Breast epithelium (tissue), 4 donors: ENCODE results near the gene ASB18. TPM values are rescaled to one million over a fixed set of nuclear protein-coding genes. Genes with fewer than 3 reads are reported as not detected.
A peak's percentile ranks its signal among the peaks of the same experiment; 100 is the strongest.

Experiments used
- DNase-seq, 2 donors: peaks; one replicate each; pipeline ENCODE4 v3.0.0-alpha.2; 2019; ENCODE audit warnings: low spot score in 2 of 2
- H3K27ac ChIP-seq, 2 donors: fragments of 200-600 bp; sonication (generic) in 1 of 2; one replicate each; pipeline ENCODE4 v1.5.1; 2016 to 2019; ENCODE audit warnings: mild to moderate bottlenecking in 1 of 2
- H3K27me3 ChIP-seq, 2 donors: fragments of 200-600 bp; sonication (generic) in 1 of 2; one replicate each; pipeline versions ENCODE4 v1.5.1 to v1.6.0; 2017 to 2019; ENCODE audit warnings: control low read depth in 1 of 2, mild to moderate bottlenecking in 1 of 2
- H3K36me3 ChIP-seq: fragments of 200-600 bp; one replicate; pipeline ENCODE4 v1.5.1; 2019
- H3K4me1 ChIP-seq, 2 donors: fragments of 200-600 bp; sonication (generic); one replicate each; pipeline ENCODE4 v1.5.1; 2016 to 2019; ENCODE audit warnings: control low read depth in 1 of 2
- H3K4me3 ChIP-seq, 3 donors: fragments of 200-600 bp; sonication (generic); 1 replicate in 2 of 3; 2 replicates in 1 of 3; pipeline ENCODE4 v1.5.1; 2016 to 2019; ENCODE audit warnings: mild to moderate bottlenecking in 3 of 3, moderate library complexity in 2 of 3
- H3K9me3 ChIP-seq, 2 donors: fragments of 200-600 bp; sonication (generic) in 1 of 2; one replicate each; pipeline ENCODE4 v1.5.1; 2016 to 2019; ENCODE audit warnings: control low read depth in 1 of 2
- POLR2A ChIP-seq: fragments of 450-650 bp; IDR thresholded peaks from one replicate; pipeline ENCODE4 v1.6.1; 2016; ENCODE audit warnings: antibody characterized with exemption, mild to moderate bottlenecking, moderate library complexity
- POLR2AphosphoS5 ChIP-seq, 3 donors: sonication (generic); formaldehyde crosslinking; IDR thresholded peaks; one replicate each; pipeline ENCODE4 v1.6.1; 2017; ENCODE audit warnings: antibody characterized with exemption in 3 of 3
- intact Hi-C: fragments of 100-400 bp; cut with DNase I; formaldehyde crosslinking; loops from one replicate; pipeline ENCODE4 v1.15.1; 2023; ENCODE audit warnings: low total_unique reads
- total RNA-seq, 3 donors: library from RNA; depleted of rRNA; stranded (reverse); fragments of >200 nt; gene quantifications; one replicate each; pipeline ENCODE4 v1.1.0, GENCODE V29; 2016
- TF ChIP-seq, protein P1 (sequence below), 3 donors: fragments of 450-650 bp; IDR thresholded peaks; one replicate each; pipeline ENCODE4 v1.5.1; 2016 to 2017; ENCODE audit warnings: antibody characterized with exemption in 3 of 3, mild to moderate bottlenecking in 3 of 3, moderate library complexity in 3 of 3

The ASB18 gene
- total RNA-seq, 3 donors from 2014 or later: not detected

DNA sequence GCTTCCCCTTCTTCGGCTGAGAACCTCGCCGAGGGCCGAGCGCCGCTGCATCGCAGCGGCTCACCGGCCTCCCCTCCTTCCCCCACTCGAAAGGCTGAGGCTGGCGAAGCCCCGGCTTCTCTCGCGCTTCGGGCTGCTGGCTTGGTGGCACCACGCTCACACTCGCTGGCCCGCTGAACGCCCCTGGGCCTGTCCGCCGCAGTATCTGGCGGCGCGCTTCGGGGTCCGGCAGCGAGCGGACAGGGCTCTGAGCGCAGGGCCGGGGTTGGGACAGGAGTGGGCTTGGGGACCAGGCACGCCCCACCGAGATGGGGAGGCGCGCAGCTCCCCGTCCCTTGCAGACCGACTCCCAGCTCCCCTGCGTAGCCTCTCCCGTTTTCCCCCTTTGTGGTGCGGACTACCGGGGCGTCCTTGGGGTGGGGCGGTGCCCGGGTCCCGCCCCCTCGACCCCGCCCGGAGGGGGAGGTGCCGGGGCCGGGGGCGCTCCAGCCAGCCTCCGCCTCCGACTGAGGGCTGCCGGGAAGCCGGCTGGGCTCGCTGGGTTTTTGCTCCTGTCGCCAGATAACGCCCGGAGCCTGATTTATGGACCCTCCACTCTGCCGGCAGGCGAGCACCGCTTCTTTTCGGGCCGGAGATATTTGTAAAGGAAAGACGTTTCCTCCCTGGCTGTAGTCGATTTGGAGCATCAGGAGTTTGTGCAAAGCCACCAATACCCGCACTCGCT, 99.8 kb downstream of the ASB18 start:
- Histone ChIP-seq H3K4me1 (peaks cover 17 to 25% of the 10 kb centered on the region in 2 donors), H3K4me3 (peak overlapping the region; percentile 29 to 64 (median 32)), H3K9me3 (no peaks in the 10 kb centered on the region), H3K27me3 (peaks cover 20 to 97% of the 10 kb centered on the region in 2 donors), H3K27ac (no peak overlapping the region), H3K36me3 (no peaks in the 10 kb centered on the region)
- intact Hi-C loops: no loop called here
- DNase-seq: no peak
- TF ChIP-seq POLR2A (no peak), POLR2AphosphoS5 (IDR thresholded peaks at IDR 0.05) (no peak)
- TF ChIP-seq, protein P1, sequence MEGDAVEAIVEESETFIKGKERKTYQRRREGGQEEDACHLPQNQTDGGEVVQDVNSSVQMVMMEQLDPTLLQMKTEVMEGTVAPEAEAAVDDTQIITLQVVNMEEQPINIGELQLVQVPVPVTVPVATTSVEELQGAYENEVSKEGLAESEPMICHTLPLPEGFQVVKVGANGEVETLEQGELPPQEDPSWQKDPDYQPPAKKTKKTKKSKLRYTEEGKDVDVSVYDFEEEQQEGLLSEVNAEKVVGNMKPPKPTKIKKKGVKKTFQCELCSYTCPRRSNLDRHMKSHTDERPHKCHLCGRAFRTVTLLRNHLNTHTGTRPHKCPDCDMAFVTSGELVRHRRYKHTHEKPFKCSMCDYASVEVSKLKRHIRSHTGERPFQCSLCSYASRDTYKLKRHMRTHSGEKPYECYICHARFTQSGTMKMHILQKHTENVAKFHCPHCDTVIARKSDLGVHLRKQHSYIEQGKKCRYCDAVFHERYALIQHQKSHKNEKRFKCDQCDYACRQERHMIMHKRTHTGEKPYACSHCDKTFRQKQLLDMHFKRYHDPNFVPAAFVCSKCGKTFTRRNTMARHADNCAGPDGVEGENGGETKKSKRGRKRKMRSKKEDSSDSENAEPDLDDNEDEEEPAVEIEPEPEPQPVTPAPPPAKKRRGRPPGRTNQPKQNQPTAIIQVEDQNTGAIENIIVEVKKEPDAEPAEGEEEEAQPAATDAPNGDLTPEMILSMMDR (IDR thresholded peaks at IDR 0.05): no peak

DNA sequence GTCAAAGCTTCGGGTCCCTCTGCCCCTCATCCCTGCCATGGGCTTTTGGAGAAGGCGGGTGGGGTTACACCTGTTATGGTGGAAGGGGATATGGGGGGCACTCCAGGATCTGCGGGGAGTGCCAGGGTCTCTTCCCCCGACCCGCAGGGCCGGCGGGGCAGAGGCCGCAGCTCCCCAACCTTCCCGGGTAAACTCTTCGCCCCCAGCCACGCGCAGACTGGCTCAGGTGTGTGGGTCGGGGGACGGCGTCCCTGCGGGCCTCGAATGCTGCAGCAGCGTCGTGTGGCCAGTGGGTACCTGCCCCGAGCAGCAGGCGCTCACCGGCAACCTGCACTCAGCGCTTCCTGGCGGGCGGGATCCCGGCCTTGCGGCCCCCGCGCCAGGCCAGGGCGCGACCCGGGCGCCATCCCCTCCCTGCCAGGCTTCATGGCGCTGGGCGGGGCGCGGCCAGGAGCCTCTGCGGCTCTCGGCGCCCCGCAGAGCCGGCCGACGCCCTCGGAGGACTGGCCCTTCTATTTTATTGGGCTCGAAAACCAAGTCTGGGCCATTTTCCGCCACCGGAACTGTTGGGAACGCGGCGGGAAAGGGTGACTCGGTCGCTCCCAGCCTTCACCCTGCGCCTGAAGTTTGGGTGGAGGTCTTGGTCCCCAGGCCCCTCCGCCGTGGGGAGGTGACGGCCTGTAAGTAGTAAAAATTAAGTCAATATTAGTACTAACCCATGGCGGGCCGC, 100.6 kb downstream of the ASB18 start:
- H3K9me3 ChIP-seq: no peaks in the 10 kb centered on the region
- H3K4me3 ChIP-seq: peak overlapping the region; percentile 29 to 64 (median 32)
- DNase-seq: no peak
- no peak overlapping the region for H3K27ac ChIP-seq
- H3K4me1 ChIP-seq: peaks cover 17 to 20% of the 10 kb centered on the region in 2 donors
- TF ChIP-seq POLR2AphosphoS5 (IDR thresholded peaks at IDR 0.05): no peak
- TF ChIP-seq POLR2A: no peak
- TF ChIP-seq, protein P1 (IDR thresholded peaks at IDR 0.05): no peak
- no peaks in the 10 kb centered on the region for H3K36me3 ChIP-seq
- intact Hi-C loops: no loop called here
- H3K27me3 ChIP-seq: peaks cover 20 to 90% of the 10 kb centered on the region in 2 donors

DNA sequence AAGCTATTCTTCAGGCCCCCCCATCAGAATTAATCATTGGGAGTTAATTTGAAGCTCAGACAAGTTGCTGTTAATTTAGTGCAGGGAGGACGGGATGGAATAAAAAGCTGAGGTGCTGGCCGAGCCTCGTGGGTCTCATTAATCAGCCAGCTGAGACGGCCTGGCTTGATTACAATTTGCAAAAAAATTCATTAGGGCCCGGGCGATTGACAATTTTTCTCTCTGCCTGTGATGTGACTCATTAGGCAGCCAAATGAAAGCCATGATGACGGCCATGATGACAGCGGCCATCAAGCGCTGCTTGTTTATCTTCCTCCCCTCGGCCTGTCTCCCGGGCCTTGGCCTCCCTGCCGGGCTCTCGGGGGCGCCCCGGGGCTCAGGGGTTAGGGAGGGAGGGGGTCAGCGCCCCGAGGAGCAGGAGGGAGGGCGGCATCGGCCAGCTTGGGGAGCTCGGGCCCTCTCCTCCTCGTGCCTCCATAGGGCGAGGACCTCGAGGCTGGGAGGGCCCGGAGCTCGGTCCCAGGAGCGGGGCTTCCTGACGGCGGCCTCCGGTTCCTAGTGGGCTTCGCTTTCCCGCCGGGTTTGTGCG, 101.2 kb downstream of the ASB18 start:
- H3K4me1 ChIP-seq: peaks cover 13 to 17% of the 10 kb centered on the region in 2 donors
- no peak for TF ChIP-seq POLR2AphosphoS5 (IDR thresholded peaks at IDR 0.05)

DNA sequence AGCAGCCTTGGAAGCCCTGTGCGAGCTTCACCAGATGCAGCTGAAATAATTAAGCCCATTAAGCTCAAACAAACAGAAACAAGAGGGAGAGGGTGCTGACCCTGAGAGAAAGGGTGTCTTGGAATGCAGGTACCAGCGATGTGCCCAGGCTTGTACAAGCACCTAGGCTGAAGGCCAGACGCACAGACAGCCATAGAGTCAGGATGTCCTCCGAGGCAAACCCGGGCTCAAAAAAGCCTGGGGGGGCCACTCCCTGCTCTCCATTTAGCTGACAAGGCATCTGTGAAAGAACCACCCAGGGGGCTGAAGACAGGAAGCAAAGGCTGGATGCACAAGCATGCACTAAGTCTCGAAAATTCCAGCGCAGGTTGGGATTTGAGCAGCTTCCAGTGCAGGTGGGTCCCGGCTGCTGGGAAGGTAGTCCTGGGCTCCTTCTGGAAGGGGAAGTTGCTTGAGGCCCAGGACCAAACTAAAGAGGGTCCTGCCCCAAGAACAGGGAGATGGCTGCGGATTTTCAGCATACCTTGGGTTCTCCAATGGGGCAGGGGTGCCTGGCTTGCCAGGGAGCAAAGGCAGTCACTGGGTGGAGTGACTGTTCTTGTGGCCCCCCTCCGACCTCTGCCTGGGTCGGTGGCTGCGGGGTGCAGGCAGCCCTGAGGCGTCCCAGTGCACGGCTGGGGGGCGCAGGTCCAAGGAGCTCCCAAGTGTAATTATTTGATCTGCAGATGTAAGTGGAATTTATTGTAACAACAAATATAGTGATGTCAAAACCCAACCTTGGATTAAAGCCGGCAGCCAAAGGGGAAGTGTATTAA, 102.0 kb downstream of the ASB18 start:
- H3K4me3 ChIP-seq: no peak overlapping the region
- peaks cover 10 to 12% of the 10 kb centered on the region in 2 donors for H3K4me1 ChIP-seq
- H3K27ac ChIP-seq: no peak overlapping the region
- H3K9me3 ChIP-seq: no peaks in the 10 kb centered on the region
- no peak for TF ChIP-seq POLR2AphosphoS5 (IDR thresholded peaks at IDR 0.05)
- no peak for TF ChIP-seq POLR2A
- TF ChIP-seq, protein P1 (IDR thresholded peaks at IDR 0.05): no peak
- DNase-seq: no peak
- H3K36me3 ChIP-seq: no peaks in the 10 kb centered on the region
- intact Hi-C loops: no loop called here
- H3K27me3 ChIP-seq: peaks cover 8 to 76% of the 10 kb centered on the region in 2 donors

More for the DNA sequence above, 101.2 kb downstream of the ASB18 start:
- H3K27ac ChIP-seq: no peak overlapping the region
- H3K36me3 ChIP-seq: no peaks in the 10 kb centered on the region
- no peak for DNase-seq
- intact Hi-C loops: no loop called here
- H3K9me3 ChIP-seq: no peaks in the 10 kb centered on the region
- peaks cover 15 to 84% of the 10 kb centered on the region in 2 donors for H3K27me3 ChIP-seq
- H3K4me3 ChIP-seq: no peak overlapping the region

DNA sequence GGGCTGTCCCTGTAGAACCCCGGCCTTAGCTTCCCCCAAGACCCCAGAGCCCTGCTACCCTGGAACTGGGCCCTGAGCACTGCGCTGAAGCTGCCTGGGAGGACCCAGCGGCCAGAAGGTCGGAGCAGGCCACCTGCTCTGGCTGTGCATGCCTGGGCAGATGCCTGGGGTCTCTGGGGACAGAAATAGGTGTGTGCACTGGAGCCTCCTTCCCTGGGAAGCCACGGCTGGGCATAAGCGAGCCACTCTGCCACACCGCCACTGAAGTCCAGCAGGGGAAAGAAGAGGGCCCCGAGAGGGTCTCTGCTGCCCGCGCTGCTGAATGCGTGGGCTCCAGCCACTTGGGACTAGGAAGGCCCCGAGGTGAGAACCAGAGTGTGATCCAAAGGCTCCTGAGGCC, 102.7 kb downstream of the ASB18 start:
- H3K27me3 ChIP-seq: peaks cover 5 to 69% of the 10 kb centered on the region in 2 donors
- H3K4me3 ChIP-seq: no peak overlapping the region
- H3K27ac ChIP-seq: no peak overlapping the region
- peaks cover 5 to 8% of the 10 kb centered on the region in 2 donors for H3K4me1 ChIP-seq
- TF ChIP-seq POLR2A (no peak), POLR2AphosphoS5 (IDR thresholded peaks at IDR 0.05) (no peak)
- TF ChIP-seq, protein P1 (IDR thresholded peaks at IDR 0.05): no peak
- DNase-seq: no peak
- intact Hi-C loops: no loop called here
- no peaks in the 10 kb centered on the region for H3K36me3 ChIP-seq
- no peaks in the 10 kb centered on the region for H3K9me3 ChIP-seq
